H9 (cell line): ENCODE data around the gene DCAF7. TPM values are rescaled to one million over a fixed set of nuclear protein-coding genes. Genes with fewer than 3 reads are reported as not detected.

Experiments used
- DNase-seq: peaks from one replicate; pipeline ENCODE4 v3.0.0-alpha.2; 2017
- H2AFZ ChIP-seq: one replicate; pipeline ENCODE4 v1.6.1; 2013; ENCODE audit warnings: mild to moderate bottlenecking, low read length, control low read depth, moderate library complexity
- H2AK5ac ChIP-seq: 2 replicates; pipeline ENCODE4 v1.6.1; 2013; ENCODE audit warnings: low read length, control low read depth, mixed read lengths; ENCODE audit not compliant: insufficient read length
- H2BK120ac ChIP-seq: one replicate; pipeline ENCODE4 v1.6.1; 2013; ENCODE audit warnings: low read depth, mild to moderate bottlenecking, low read length, control low read depth, inconsistent platforms; ENCODE audit not compliant: poor library complexity, severe bottlenecking
- H2BK12ac ChIP-seq: 2 replicates; pipeline ENCODE4 v1.6.1; 2013; ENCODE audit warnings: low read length, control low read depth, mixed read lengths, low read depth; ENCODE audit not compliant: insufficient read length
- H2BK15ac ChIP-seq: 2 replicates; pipeline ENCODE4 v1.6.1; 2013; ENCODE audit warnings: low read depth, low read length, control low read depth
- H2BK20ac ChIP-seq: one replicate; pipeline ENCODE4 v1.6.1; 2013; ENCODE audit warnings: low read depth, mild to moderate bottlenecking, low read length, control low read depth, inconsistent platforms; ENCODE audit not compliant: poor library complexity, severe bottlenecking
- H2BK5ac ChIP-seq: 2 replicates; pipeline ENCODE4 v1.6.1; 2013; ENCODE audit warnings: low read length, control low read depth, mixed read lengths; ENCODE audit not compliant: insufficient read length
- H3K14ac ChIP-seq: 2 replicates; pipeline ENCODE4 v1.6.1; 2013; ENCODE audit warnings: low read length, control low read depth; ENCODE audit not compliant: insufficient read depth
- H3K18ac ChIP-seq: 2 replicates; pipeline ENCODE4 v1.6.1; 2013; ENCODE audit warnings: low read depth, mild to moderate bottlenecking, mixed read lengths, low read length, control low read depth; ENCODE audit not compliant: insufficient read length
- H3K23ac ChIP-seq: 2 replicates; pipeline ENCODE4 v1.6.1; 2013; ENCODE audit warnings: low read length, control low read depth, mixed read lengths, low read depth; ENCODE audit not compliant: insufficient read length
- H3K23me2 ChIP-seq: 2 replicates; pipeline ENCODE4 v1.6.1; 2013; ENCODE audit warnings: low read depth, mild to moderate bottlenecking, mixed read lengths, low read length, control low read depth; ENCODE audit not compliant: insufficient read length, poor library complexity, severe bottlenecking
- H3K27ac ChIP-seq: 2 replicates; pipeline ENCODE4 v1.5.1; 2013; ENCODE audit warnings: low read length, control low read depth, mixed read lengths, low read depth; ENCODE audit not compliant: insufficient read length
- H3K27me3 ChIP-seq: 2 replicates; pipeline ENCODE4 v1.6.1; 2013; ENCODE audit warnings: low read length, control low read depth, inconsistent platforms; ENCODE audit not compliant: insufficient read depth
- H3K4ac ChIP-seq: 2 replicates; pipeline ENCODE4 v1.6.1; 2013; ENCODE audit warnings: low read depth, mild to moderate bottlenecking, control low read depth, inconsistent platforms, low read length, moderate library complexity
- H3K4me1 ChIP-seq: 2 replicates; pipeline ENCODE4 v1.6.1; 2013; ENCODE audit warnings: low read length, control low read depth, inconsistent platforms; ENCODE audit not compliant: insufficient read depth
- H3K4me2 ChIP-seq: 2 replicates; pipeline ENCODE4 v1.6.1; 2013; ENCODE audit warnings: low read length, control low read depth, mixed read lengths; ENCODE audit not compliant: insufficient read length, insufficient read depth
- H3K56ac ChIP-seq: 2 replicates; pipeline ENCODE4 v1.6.1; 2013; ENCODE audit warnings: low read depth, mild to moderate bottlenecking, mixed read lengths, low read length, control low read depth; ENCODE audit not compliant: insufficient read length
- H3K79me1 ChIP-seq: 2 replicates; pipeline ENCODE4 v1.6.1; 2013; ENCODE audit warnings: low read depth, mild to moderate bottlenecking, moderate library complexity, low read length, control low read depth, inconsistent platforms; ENCODE audit not compliant: insufficient read depth, poor library complexity, severe bottlenecking
- H3K79me2 ChIP-seq: 2 replicates; pipeline ENCODE4 v1.6.1; 2013; ENCODE audit warnings: low read length, control low read depth, inconsistent platforms; ENCODE audit not compliant: insufficient read depth
- H3K9ac ChIP-seq: 2 replicates; pipeline ENCODE4 v1.6.1; 2013; ENCODE audit warnings: low read length, control low read depth, mixed read lengths; ENCODE audit not compliant: insufficient read length; ENCODE audit errors: extremely low read depth
- H3K9me3 ChIP-seq: one replicate; pipeline ENCODE4 v1.6.1; 2013; ENCODE audit warnings: low read depth, low read length, inconsistent platforms; ENCODE audit not compliant: control insufficient read depth
- H3T11ph ChIP-seq: one replicate; pipeline ENCODE4 v1.6.1; 2013; ENCODE audit warnings: mild to moderate bottlenecking, low read length, control low read depth, inconsistent platforms
- H4K20me1 ChIP-seq: one replicate; pipeline ENCODE4 v1.6.1; 2013; ENCODE audit not compliant: control insufficient read depth, insufficient read length, insufficient read depth
- H4K5ac ChIP-seq: 2 replicates; pipeline ENCODE4 v1.6.1; 2013; ENCODE audit warnings: low read depth, mild to moderate bottlenecking, mixed read lengths, low read length, control low read depth; ENCODE audit not compliant: insufficient read length
- H4K8ac ChIP-seq: replicated peaks from 2 replicates; pipeline ENCODE4 v1.6.1; 2013; ENCODE audit warnings: low read length, control low read depth, mixed read lengths, low read depth; ENCODE audit not compliant: insufficient read length
- H4K91ac ChIP-seq: 2 replicates; pipeline ENCODE4 v1.6.1; 2013; ENCODE audit warnings: low read depth, mild to moderate bottlenecking, moderate library complexity, mixed read lengths, low read length, control low read depth; ENCODE audit not compliant: insufficient read length
- H3K27ac Mint-ChIP-seq, 3 experiments: 2 replicates in 2 of 3; 3 replicates in 1 of 3; pipeline ENCODE4 v1.8.0; 2020 to 2021; ENCODE audit warnings: mixed read lengths in 3 of 3, mild to moderate bottlenecking in 1 of 3, moderate library complexity in 1 of 3
- H3K27me3 Mint-ChIP-seq: 2 replicates; pipeline ENCODE4 v1.8.0; 2021; ENCODE audit warnings: low read depth, mild to moderate bottlenecking, moderate library complexity, mixed read lengths
- H3K36me3 Mint-ChIP-seq, 3 experiments: 2 replicates in 2 of 3; 3 replicates in 1 of 3; pipeline ENCODE4 v1.8.0; 2020 to 2021; ENCODE audit warnings: low read depth in 3 of 3, mixed read lengths in 3 of 3; ENCODE audit not compliant: insufficient read depth in 1 of 3
- H3K4me1 Mint-ChIP-seq, 2 experiments: 2 replicates each; pipeline ENCODE4 v1.8.0; 2020; ENCODE audit warnings: mixed read lengths in 2 of 2
- H3K4me3 Mint-ChIP-seq, 2 experiments: 2 replicates in 1 of 2; 3 replicates in 1 of 2; pipeline ENCODE4 v1.8.0; 2020 to 2021; ENCODE audit warnings: mild to moderate bottlenecking in 2 of 2, mixed read lengths in 2 of 2, moderate library complexity in 1 of 2
- H3K9me3 Mint-ChIP-seq, 2 experiments: 2 replicates in 1 of 2; 3 replicates in 1 of 2; pipeline ENCODE4 v1.8.0; 2020; ENCODE audit warnings: mild to moderate bottlenecking in 2 of 2, mixed read lengths in 2 of 2, moderate library complexity in 1 of 2
- whole genome bisulfite sequencing: extraction: QIAGEN DNeasy Blood & Tissue Kit; methylation state at CpG from one replicate; pipeline ENCODE4 v1.1.7; 2013; ENCODE audit warnings: missing lambda C conversion rate, low lambda C conversion rate, mixed read lengths; ENCODE audit not compliant: insufficient read length; ENCODE audit errors: extremely low coverage; 5-methylcytosine and 5-hydroxymethylcytosine counted together
- total RNA-seq: library from RNA; stranded (reverse); gene quantifications from 2 replicates; pipeline ENCODE4 v1.2.1, GENCODE V29; 2021
- TF ChIP-seq, protein P1 (sequence below): fragments of 200-600 bp; sonication (generic); conservative IDR thresholded peaks from 3 replicates; pipeline ENCODE4 v1.8.0; 2021; ENCODE audit warnings: antibody characterized with exemption, mild to moderate bottlenecking

Gene DCAF7
- total RNA-seq, 1 experiment from 2014 or later = 86.2 TPM

GRCh38 chr17:63634163-63634562 is 83.9 kb downstream of the DCAF7 start:
- Histone ChIP-seq H2BK120ac (no peak overlapping the region), H2BK5ac (no peak overlapping the region), H2AFZ (no peak overlapping the region), H3K4me1 (peaks cover 10% of the 10 kb centered on the region; the same call in 1 of the 2 replicates), H3T11ph (no peak overlapping the region), H3K4ac (no peak overlapping the region), H3K9me3 (no peaks in the 10 kb centered on the region), H3K79me2 (no peaks in the 10 kb centered on the region), H3K56ac (no peak overlapping the region), H2BK20ac (no peak overlapping the region), H3K27ac (no peak overlapping the region), H3K18ac (no peak overlapping the region), H4K8ac (no peak overlapping the region), H2AK5ac (no peak overlapping the region), H3K4me2 (no peak overlapping the region), H3K23ac (no peak overlapping the region), H2BK15ac (no peak overlapping the region), H3K27me3 (no peaks in the 10 kb centered on the region), H4K5ac (no peak overlapping the region), H4K20me1 (no peaks in the 10 kb centered on the region), H3K14ac (no peak overlapping the region), H3K79me1 (no peaks in the 10 kb centered on the region), H3K23me2 (no peaks in the 10 kb centered on the region), H3K9ac (peak overlapping the region; percentile 4), H2BK12ac (no peak overlapping the region), H4K91ac (no peak overlapping the region)
- H3K9me3 Mint-ChIP-seq = no peaks in the 10 kb centered on the region
- no peak for DNase-seq
- TF ChIP-seq, protein P1, sequence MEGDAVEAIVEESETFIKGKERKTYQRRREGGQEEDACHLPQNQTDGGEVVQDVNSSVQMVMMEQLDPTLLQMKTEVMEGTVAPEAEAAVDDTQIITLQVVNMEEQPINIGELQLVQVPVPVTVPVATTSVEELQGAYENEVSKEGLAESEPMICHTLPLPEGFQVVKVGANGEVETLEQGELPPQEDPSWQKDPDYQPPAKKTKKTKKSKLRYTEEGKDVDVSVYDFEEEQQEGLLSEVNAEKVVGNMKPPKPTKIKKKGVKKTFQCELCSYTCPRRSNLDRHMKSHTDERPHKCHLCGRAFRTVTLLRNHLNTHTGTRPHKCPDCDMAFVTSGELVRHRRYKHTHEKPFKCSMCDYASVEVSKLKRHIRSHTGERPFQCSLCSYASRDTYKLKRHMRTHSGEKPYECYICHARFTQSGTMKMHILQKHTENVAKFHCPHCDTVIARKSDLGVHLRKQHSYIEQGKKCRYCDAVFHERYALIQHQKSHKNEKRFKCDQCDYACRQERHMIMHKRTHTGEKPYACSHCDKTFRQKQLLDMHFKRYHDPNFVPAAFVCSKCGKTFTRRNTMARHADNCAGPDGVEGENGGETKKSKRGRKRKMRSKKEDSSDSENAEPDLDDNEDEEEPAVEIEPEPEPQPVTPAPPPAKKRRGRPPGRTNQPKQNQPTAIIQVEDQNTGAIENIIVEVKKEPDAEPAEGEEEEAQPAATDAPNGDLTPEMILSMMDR = no peak
- peak overlapping the region; percentile 62 to 88 (median 68); a peak in 6 of 7 replicates for H3K27ac Mint-ChIP-seq
- H3K4me1 Mint-ChIP-seq = peaks cover 42 to 49% of the 10 kb centered on the region in 2 experiments
- H3K27me3 Mint-ChIP-seq = no peaks in the 10 kb centered on the region
- WGBS = no CpG with 5 or more reads among the region's 4 CpGs
- H3K36me3 Mint-ChIP-seq = peaks cover 4 to 27% (median 17%) of the 10 kb centered on the region in 3 experiments; a peak in 6 of 7 replicates
- peak overlapping the region in 1 of 2 experiments; percentile 4; a peak in 1 of 5 replicates for H3K4me3 Mint-ChIP-seq
